A549 treated with CpdA at 1 μM for 4 hours (cell line): ENCODE measurements around the gene TECR. TPM values are rescaled to one million over a fixed set of nuclear protein-coding genes. Genes with fewer than 3 reads are reported as not detected.

ENCODE experiments used
- total RNA-seq: library from RNA; stranded (reverse); fragments of 200-300 nt; extraction: Qiagen RNA extraction; gene quantifications from 5 replicates; pipeline ENCODE4 v1.2.3, GENCODE V29; 2022; ENCODE audit warnings: low read depth

Gene TECR
- total RNA-seq, result 142 to 189 TPM (median 183 TPM) in 5 replicates

DNA sequence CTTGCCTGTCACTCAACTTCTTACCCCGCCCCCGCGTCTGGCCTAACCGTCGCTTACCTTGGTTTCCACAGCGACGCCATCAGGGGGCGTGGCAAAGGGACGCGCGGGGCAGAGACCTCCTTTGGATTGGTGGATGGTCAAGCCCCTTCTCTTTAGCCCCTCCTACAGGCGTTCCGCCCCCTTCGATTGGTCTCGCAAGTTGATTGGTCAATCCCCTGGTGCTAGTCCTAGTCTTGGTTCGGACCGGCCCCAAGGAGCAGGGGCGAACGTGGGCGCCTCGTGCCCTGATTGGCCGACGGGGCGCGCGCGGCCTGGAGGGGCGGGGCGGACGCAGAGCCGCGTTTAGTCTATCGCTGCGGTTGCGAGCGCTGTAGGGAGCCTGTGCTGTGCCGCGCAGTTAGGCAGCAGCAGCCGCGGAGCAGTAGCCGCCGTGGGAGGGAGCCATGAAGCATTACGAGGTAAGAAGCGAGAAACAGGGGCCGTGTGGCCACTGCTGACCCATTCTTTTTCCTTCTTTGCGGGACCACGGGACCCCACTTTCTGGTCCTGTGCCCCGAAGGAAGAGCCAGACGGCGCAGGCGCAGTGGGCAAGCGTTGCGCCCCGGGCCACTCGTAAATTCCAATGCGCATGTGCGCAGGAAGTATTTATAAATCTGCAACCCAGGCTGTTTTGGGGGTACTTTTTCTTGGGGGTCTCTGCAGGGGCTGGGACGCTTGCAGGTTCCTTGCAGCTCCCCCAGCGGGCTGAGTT, at the start of gene TECR:
Gene TECR (plus strand): TSS at position 341 of the 751 bp plus-strand sequence. CDS start 103 bp downstream, at position 444.

GRCh38 chr19:14496029-14496833, 33.2 kb upstream of the TECR start, which contains the start of gene GIPC1:
TSS of gene GIPC1 (minus strand) at chr19:14496127. CDS start at chr19:14482976, 13,151 bp downstream.

GRCh38 chr19:14517840-14518505, 11.4 kb upstream of the TECR start, which contains the start of gene DNAJB1:
TSS of gene DNAJB1 (minus strand) at chr19:14518397. CDS start at chr19:14518349, 48 bp downstream.

DNA sequence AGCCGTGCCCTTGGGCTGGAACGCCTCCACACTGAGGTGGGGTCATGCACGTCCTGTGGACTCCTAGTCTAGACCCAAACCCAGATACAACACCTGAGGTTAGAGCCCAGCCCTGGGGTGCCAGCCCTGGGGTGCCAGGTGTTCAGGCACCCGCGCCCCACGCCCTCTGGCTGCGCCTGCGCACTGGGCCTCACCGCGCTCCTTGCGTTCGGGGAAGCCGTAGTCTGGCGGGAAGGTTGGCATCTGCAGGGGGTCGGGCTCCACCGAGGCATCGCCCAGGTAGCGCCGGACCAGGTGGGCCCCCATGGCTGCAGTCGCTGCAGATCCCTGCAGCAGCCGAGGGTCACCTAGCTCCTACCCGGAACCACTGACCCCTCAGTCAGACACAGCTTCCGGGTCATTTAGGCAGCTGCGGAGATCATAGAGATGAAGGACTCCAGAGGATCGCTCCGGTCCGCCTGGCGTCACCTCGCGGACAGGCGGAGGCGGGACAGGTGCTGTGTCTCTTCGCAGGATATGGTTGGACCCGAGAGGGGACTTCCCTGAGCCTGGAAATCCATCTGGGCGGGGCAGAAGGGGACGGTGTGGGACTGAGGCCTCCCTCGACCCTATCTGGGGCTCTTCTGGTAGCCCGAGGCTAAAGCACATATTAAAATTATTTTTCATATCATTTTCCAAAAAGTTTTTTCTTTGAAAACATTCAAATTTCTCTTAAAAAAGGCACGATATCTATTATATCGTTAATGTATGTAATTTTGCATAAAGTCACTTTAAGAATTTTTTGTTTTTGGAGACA, 42.5 kb downstream of the TECR start, which contains the start of gene NDUFB7:
Gene NDUFB7 (minus strand): TSS at position 372 of the 796 bp plus-strand sequence. CDS start 66 bp downstream, at position 306.

DNA sequence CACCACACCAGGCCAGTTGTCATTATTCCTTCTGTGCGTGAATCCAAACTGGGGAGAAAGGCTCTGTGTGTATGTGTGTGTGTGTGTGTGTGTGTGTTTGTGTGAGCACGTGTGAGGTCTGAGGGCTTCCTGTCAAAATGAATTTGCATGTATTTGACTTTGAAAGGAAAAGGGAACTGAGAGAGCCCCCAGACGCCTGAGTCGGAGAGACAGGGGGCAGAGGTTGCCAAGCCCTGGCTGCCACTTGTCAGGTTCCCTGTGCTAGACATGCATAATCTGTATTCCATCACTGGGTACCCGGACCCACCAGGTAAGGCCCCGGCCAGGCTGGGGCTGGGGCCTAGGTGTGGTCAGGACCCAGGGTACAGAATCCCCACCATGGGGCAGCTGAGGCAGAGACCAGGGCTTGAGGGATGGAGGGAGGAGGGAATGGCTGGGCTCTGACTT, 53.5 kb downstream of the TECR start, which contains the start of gene CLEC17A:
Gene CLEC17A (plus strand): TSS at position 191 of the 447 bp plus-strand sequence. CDS start 77 bp downstream, at position 268.

Other genes starting within 250 kb of the TECR start
- gene ADGRE5, start 148.2 kb upstream of the TECR start, total RNA-seq, result 73.4 to 82.1 TPM (median 78.3 TPM) in 5 replicates
- gene DDX39A, start 110.3 kb upstream of the TECR start, total RNA-seq, result 118 to 135 TPM (median 121 TPM) in 5 replicates
- 59.6 to 68.4 TPM (median 64.2 TPM) in 5 replicates for gene PKN1, start 96.3 kb upstream of the TECR start, total RNA-seq
- 0.07 to 0.18 TPM in 2 of 5 replicates, not detected in the others for gene PTGER1, start 54.2 kb upstream of the TECR start, total RNA-seq
- gene GIPC1, start 33.5 kb upstream of the TECR start, total RNA-seq, result 84.3 to 123 TPM (median 115 TPM) in 5 replicates
- gene DNAJB1, start 11.2 kb upstream of the TECR start, total RNA-seq, result 130 to 208 TPM (median 185 TPM) in 5 replicates
- gene NDUFB7, start 42.5 kb downstream of the TECR start, total RNA-seq, result 157 to 204 TPM (median 177 TPM) in 5 replicates
- gene CLEC17A, start 53.5 kb downstream of the TECR start, total RNA-seq, result not detected in 5 replicates
- gene ADGRE3, start 145.2 kb downstream of the TECR start, total RNA-seq, result not detected in 5 replicates
- gene ZNF333, start 160.5 kb downstream of the TECR start, total RNA-seq, result 2.7 to 4.2 TPM (median 2.8 TPM) in 5 replicates
- gene ADGRE2, start 249.0 kb downstream of the TECR start, total RNA-seq, result 0.40 to 0.87 TPM (median 0.51 TPM) in 5 replicates